ENCODE measurements around the gene RIPOR1.

- TF ChIP-seq CTCF (IDR thresholded peaks at IDR 0.05; ENCODE audit: low read length) (no peak), EZH2 (IDR thresholded peaks at IDR 0.05; ENCODE audit: borderline replicate concordance, low read length) (no peak)
Measured at GRCh38 chr16:67593701-67594100, 65.1 kb downstream of the RIPOR1 start.
